Measurements from ENCODE around the gene LARGE1. TPM values are rescaled to one million over a fixed set of nuclear protein-coding genes. Genes with fewer than 3 reads are reported as not detected.

LARGE1 gene
- total RNA-seq, 1 experiment from 2014 or later = 2.5 TPM

DNA sequence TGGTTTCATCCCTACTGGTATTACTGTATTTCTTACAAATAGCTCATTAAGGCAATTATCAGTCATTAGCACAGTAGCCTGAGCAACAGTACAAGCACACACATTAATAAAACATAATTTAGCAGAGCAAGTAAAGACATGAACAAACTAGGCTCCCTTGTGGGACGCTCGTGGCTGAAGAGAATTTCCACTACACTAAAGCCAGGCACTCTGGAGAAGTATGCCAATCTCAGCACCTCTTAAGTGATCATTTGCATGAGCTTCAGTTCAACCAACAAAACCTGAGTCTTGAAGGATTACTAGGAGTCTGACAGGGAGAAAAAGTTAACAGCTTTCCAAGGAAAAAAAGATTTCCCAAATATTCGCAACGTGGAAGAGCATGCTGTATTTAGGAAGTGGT, 109.1 kb downstream of the LARGE1 start:
- Histone ChIP-seq H3K36me3 (ENCODE audit: control insufficient read depth, insufficient read depth, low read length) (no peaks in the 10 kb centered on the region), H3K27ac (ENCODE audit: low read length) (no peak overlapping the region), H3K9me3 (ENCODE audit: control insufficient read depth, insufficient read depth, low read depth, low read length) (no peaks in the 10 kb centered on the region), H3K4me1 (ENCODE audit: control insufficient read depth, insufficient read depth, low read length) (no peaks in the 10 kb centered on the region), H3K27me3 (ENCODE audit: control insufficient read depth, insufficient read depth, low read length) (no peaks in the 10 kb centered on the region), H3K4me3 (ENCODE audit: low read depth in 2 of 2, low read length in 2 of 2) (no peak overlapping the region)
- no TSS peak for BruUV-seq (replicated peaks)
- ChIA-PET POLR2A (no interaction called here), CTCF (no interaction called here)
- in situ Hi-C loops (cut with HindIII; ENCODE audit: low pct_unique_long_range_greater_than_20kb, low sequenced_read_pairs) (no loop called here), intact Hi-C loops (cut with micrococcal nuclease; ENCODE audit: unreplicated experiment) (no loop called here)
- DNase-seq (ENCODE audit: low read depth, low spot score) (no peak), ATAC-seq (no peak)
- TF ChIP-seq REST (IDR thresholded peaks at IDR 0.05; ENCODE audit: insufficient read depth in 1 of 2, low read depth in 2 of 2, low read length in 1 of 2) (no peak), TCF7L2 (IDR thresholded peaks at IDR 0.05; ENCODE audit: low read depth, low read length) (no peak), SIN3A (IDR thresholded peaks at IDR 0.05; ENCODE audit: borderline replicate concordance, insufficient read depth, low read depth, low read length) (no peak), POLR2AphosphoS5 (IDR thresholded peaks at IDR 0.05; ENCODE audit: low read depth, low read length) (no peak)
- TF ChIP-seq, protein P1, sequence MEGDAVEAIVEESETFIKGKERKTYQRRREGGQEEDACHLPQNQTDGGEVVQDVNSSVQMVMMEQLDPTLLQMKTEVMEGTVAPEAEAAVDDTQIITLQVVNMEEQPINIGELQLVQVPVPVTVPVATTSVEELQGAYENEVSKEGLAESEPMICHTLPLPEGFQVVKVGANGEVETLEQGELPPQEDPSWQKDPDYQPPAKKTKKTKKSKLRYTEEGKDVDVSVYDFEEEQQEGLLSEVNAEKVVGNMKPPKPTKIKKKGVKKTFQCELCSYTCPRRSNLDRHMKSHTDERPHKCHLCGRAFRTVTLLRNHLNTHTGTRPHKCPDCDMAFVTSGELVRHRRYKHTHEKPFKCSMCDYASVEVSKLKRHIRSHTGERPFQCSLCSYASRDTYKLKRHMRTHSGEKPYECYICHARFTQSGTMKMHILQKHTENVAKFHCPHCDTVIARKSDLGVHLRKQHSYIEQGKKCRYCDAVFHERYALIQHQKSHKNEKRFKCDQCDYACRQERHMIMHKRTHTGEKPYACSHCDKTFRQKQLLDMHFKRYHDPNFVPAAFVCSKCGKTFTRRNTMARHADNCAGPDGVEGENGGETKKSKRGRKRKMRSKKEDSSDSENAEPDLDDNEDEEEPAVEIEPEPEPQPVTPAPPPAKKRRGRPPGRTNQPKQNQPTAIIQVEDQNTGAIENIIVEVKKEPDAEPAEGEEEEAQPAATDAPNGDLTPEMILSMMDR (IDR thresholded peaks at IDR 0.05) = no peak

- H3K4me1 ChIP-seq (ENCODE audit: control insufficient read depth, insufficient read depth, low read length) = no peaks in the 10 kb centered on the region
- H3K27ac ChIP-seq (ENCODE audit: low read length) = no peak overlapping the region
- ATAC-seq (no peak), DNase-seq (ENCODE audit: low read depth, low spot score) (no peak)
- ChIA-PET POLR2A (no interaction called here), CTCF (no interaction called here)
- no peaks in the 10 kb centered on the region for H3K9me3 ChIP-seq (ENCODE audit: control insufficient read depth, insufficient read depth, low read depth, low read length)
- H3K36me3 ChIP-seq (ENCODE audit: control insufficient read depth, insufficient read depth, low read length) = no peaks in the 10 kb centered on the region
- TF ChIP-seq TCF7L2 (IDR thresholded peaks at IDR 0.05; ENCODE audit: low read depth, low read length) (no peak), SIN3A (IDR thresholded peaks at IDR 0.05; ENCODE audit: borderline replicate concordance, insufficient read depth, low read depth, low read length) (no peak), REST (IDR thresholded peaks at IDR 0.05; ENCODE audit: insufficient read depth in 1 of 2, low read depth in 2 of 2, low read length in 1 of 2) (no peak), POLR2AphosphoS5 (IDR thresholded peaks at IDR 0.05; ENCODE audit: low read depth, low read length) (no peak)
- TF ChIP-seq, protein P1 (IDR thresholded peaks at IDR 0.05) = no peak
- BruUV-seq (replicated peaks) = no TSS peak
- H3K4me3 ChIP-seq (ENCODE audit: low read depth in 2 of 2, low read length in 2 of 2) = no peak overlapping the region
- in situ Hi-C loops (cut with HindIII; ENCODE audit: low pct_unique_long_range_greater_than_20kb, low sequenced_read_pairs) (no loop called here), intact Hi-C loops (cut with micrococcal nuclease; ENCODE audit: unreplicated experiment) (no loop called here)
- H3K27me3 ChIP-seq (ENCODE audit: control insufficient read depth, insufficient read depth, low read length) = no peaks in the 10 kb centered on the region
Measured at GRCh38 chr22:33807470-33807869, 112.8 kb downstream of the LARGE1 start.

Measured in Panc1 (cell line).